ENCODE measurements around the gene AQP2.

DNA sequence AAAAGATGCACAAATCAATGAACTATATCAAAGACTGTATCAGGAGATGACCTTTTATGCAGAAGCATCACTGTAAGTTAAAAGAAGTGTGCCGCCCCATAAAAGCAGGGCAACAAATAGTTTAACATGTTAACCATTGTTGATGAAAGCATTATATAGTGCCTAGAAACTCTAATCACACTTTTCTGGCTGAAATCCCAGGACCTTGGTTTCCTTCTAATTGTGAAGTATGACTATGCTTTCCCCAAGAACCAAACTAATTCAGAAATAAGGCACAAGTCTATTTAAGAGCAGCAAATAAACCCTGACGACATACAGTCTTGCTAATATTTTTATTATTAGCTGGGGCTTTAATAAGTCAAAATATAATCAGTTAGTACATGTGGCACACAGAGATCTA, 53.1 kb downstream of the AQP2 start:
- TF ChIP-seq CTCF (IDR thresholded peaks at IDR 0.05) (no peak), EZH2 (IDR thresholded peaks at IDR 0.05) (no peak), EZH2phosphoT487 (IDR thresholded peaks at IDR 0.05) (no peak)
